Gastroesophageal sphincter (tissue), 3 donors: Measurements from ENCODE around the gene LONP2.

ENCODE experiments used
- EP300 ChIP-seq: sonication (generic); formaldehyde crosslinking; IDR thresholded peaks from one replicate; pipeline ENCODE4 v1.6.1; 2017; ENCODE audit warnings: antibody characterized with exemption, mild to moderate bottlenecking
- POLR2A ChIP-seq, 2 donors: fragments of 450-650 bp; IDR thresholded peaks; one replicate each; pipeline ENCODE4 v1.6.1; 2017; ENCODE audit warnings: antibody characterized with exemption in 2 of 2, mild to moderate bottlenecking in 2 of 2, moderate library complexity in 1 of 2
- POLR2AphosphoS5 ChIP-seq: sonication (generic); formaldehyde crosslinking; IDR thresholded peaks from one replicate; pipeline ENCODE4 v1.6.1; 2017; ENCODE audit warnings: antibody characterized with exemption
- TF ChIP-seq, protein P1 (sequence below), 4 experiments: fragments of 200-600 bp in 2 of 4; fragments of 450-650 bp in 2 of 4; sonication (generic) in 1 of 4; IDR thresholded peaks; one replicate each; pipeline ENCODE4 v1.5.1; 2017 to 2019; ENCODE audit warnings: antibody characterized with exemption in 4 of 4, mild to moderate bottlenecking in 2 of 4, moderate library complexity in 2 of 4

DNA sequence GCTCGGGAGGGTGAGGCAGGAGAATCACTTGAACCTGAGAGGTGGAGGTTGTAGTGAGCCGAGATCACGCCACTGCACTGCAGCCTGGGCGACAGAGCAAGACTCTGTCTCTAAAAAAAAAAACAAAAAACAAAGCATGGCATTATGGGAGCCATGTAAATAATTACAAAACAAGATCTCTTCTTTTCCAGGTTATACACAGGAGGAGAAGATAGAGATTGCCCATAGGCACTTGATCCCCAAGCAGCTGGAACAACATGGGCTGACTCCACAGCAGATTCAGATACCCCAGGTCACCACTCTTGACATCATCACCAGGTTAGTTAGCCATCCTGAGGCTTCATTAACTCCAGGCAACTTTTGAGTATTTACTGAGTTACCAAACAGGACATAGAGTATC is 55.4 kb downstream of the LONP2 start:
- TF ChIP-seq, protein P1, sequence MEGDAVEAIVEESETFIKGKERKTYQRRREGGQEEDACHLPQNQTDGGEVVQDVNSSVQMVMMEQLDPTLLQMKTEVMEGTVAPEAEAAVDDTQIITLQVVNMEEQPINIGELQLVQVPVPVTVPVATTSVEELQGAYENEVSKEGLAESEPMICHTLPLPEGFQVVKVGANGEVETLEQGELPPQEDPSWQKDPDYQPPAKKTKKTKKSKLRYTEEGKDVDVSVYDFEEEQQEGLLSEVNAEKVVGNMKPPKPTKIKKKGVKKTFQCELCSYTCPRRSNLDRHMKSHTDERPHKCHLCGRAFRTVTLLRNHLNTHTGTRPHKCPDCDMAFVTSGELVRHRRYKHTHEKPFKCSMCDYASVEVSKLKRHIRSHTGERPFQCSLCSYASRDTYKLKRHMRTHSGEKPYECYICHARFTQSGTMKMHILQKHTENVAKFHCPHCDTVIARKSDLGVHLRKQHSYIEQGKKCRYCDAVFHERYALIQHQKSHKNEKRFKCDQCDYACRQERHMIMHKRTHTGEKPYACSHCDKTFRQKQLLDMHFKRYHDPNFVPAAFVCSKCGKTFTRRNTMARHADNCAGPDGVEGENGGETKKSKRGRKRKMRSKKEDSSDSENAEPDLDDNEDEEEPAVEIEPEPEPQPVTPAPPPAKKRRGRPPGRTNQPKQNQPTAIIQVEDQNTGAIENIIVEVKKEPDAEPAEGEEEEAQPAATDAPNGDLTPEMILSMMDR (IDR thresholded peaks at IDR 0.05): no peak
- TF ChIP-seq EP300: no peak
- no peak for TF ChIP-seq POLR2AphosphoS5
- TF ChIP-seq POLR2A (IDR thresholded peaks at IDR 0.05): no peak
